ENCODE results near the gene POLR2L. TPM values are rescaled to one million over a fixed set of nuclear protein-coding genes. Genes with fewer than 3 reads are reported as not detected.

POLR2L gene
- total and polyA plus RNA-seq, 3 donors from 2014 or later, result 32.9 to 97.3 (median 48.4) TPM

DNA sequence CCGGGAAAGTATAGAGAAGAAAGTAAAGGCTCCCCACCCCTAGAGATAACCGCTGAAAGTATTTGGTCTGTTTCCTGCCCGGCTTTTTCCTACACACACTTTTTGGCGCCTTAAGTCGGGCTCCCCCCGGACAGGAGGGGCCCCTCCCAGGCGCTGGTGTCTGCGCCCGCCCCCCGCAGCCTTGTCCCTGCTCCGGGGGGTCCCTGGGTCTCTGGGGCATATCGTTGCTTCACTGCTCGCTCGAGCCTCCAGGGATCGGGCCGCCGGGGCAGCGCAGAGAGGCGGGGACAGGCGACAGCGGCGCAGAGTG is 15.5 kb downstream of the POLR2L start:
- no peak overlapping the region for H3K4me3 ChIP-seq
- no peaks in the 10 kb centered on the region for H3K36me3 ChIP-seq (ENCODE audit: low read depth, missing control alignments)
- H3K27me3 ChIP-seq, result no peaks in the 10 kb centered on the region
- intact Hi-C loops (cut with DNase I; ENCODE audit: low total_unique reads), result no loop called here
- no peaks in the 10 kb centered on the region for H3K9me3 ChIP-seq
- TF ChIP-seq POLR2A (IDR thresholded peaks at IDR 0.05), result no peak
- TF ChIP-seq, protein P1, sequence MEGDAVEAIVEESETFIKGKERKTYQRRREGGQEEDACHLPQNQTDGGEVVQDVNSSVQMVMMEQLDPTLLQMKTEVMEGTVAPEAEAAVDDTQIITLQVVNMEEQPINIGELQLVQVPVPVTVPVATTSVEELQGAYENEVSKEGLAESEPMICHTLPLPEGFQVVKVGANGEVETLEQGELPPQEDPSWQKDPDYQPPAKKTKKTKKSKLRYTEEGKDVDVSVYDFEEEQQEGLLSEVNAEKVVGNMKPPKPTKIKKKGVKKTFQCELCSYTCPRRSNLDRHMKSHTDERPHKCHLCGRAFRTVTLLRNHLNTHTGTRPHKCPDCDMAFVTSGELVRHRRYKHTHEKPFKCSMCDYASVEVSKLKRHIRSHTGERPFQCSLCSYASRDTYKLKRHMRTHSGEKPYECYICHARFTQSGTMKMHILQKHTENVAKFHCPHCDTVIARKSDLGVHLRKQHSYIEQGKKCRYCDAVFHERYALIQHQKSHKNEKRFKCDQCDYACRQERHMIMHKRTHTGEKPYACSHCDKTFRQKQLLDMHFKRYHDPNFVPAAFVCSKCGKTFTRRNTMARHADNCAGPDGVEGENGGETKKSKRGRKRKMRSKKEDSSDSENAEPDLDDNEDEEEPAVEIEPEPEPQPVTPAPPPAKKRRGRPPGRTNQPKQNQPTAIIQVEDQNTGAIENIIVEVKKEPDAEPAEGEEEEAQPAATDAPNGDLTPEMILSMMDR (IDR thresholded peaks at IDR 0.05), result no peak
- peaks cover 26% of the 10 kb centered on the region for H3K4me1 ChIP-seq
- 6 to 10% methylated on average over 11 to 22 of the region's 22 CpGs for WGBS, 2 donors
- DNase-seq, result no peak
- no peak overlapping the region for H3K27ac ChIP-seq

GRCh38 chr11:826227-826621 is 16.1 kb downstream of the POLR2L start:
- peaks cover 32% of the 10 kb centered on the region for H3K4me1 ChIP-seq
- H3K9me3 ChIP-seq, result no peaks in the 10 kb centered on the region
- no peak overlapping the region for H3K4me3 ChIP-seq
- no peaks in the 10 kb centered on the region for H3K27me3 ChIP-seq
- H3K27ac ChIP-seq, result no peak overlapping the region
- TF ChIP-seq, protein P1 (IDR thresholded peaks at IDR 0.05), result no peak
- no peak for TF ChIP-seq POLR2A (IDR thresholded peaks at IDR 0.05)
- no peaks in the 10 kb centered on the region for H3K36me3 ChIP-seq (ENCODE audit: low read depth, missing control alignments)
- intact Hi-C loops (cut with DNase I; ENCODE audit: low total_unique reads), result no loop called here
- DNase-seq, result no peak
- WGBS, 2 donors, result 62 to 85% methylated on average over 7 to 9 of the region's 9 CpGs

GRCh38 chr11:825366-826226 is 16.7 kb downstream of the POLR2L start:
- DNase-seq, result no peak
- WGBS, 2 donors, result 81 to 83% methylated on average over 8 to 12 of the region's 12 CpGs
- TF ChIP-seq POLR2A (IDR thresholded peaks at IDR 0.05), result no peak
- TF ChIP-seq, protein P1 (IDR thresholded peaks at IDR 0.05), result no peak
- H3K9me3 ChIP-seq, result no peaks in the 10 kb centered on the region
- no peak overlapping the region for H3K4me3 ChIP-seq
- no peaks in the 10 kb centered on the region for H3K36me3 ChIP-seq (ENCODE audit: low read depth, missing control alignments)
- H3K27me3 ChIP-seq, result no peaks in the 10 kb centered on the region
- intact Hi-C loops (cut with DNase I; ENCODE audit: low total_unique reads), result no loop called here
- no peak overlapping the region for H3K27ac ChIP-seq
- peaks cover 33% of the 10 kb centered on the region for H3K4me1 ChIP-seq

GRCh38 chr11:824942-825341 is 17.4 kb downstream of the POLR2L start:
- intact Hi-C loops (cut with DNase I; ENCODE audit: low total_unique reads), result no loop called here
- H3K4me3 ChIP-seq, result no peak overlapping the region
- no peak for DNase-seq
- no peaks in the 10 kb centered on the region for H3K36me3 ChIP-seq (ENCODE audit: low read depth, missing control alignments)
- no peaks in the 10 kb centered on the region for H3K27me3 ChIP-seq
- TF ChIP-seq POLR2A (IDR thresholded peaks at IDR 0.05), result no peak
- TF ChIP-seq, protein P1 (IDR thresholded peaks at IDR 0.05), result no peak
- WGBS, 2 donors, result 54 to 63% methylated on average over 8 to 11 of the region's 11 CpGs
- H3K27ac ChIP-seq, result no peak overlapping the region
- no peaks in the 10 kb centered on the region for H3K9me3 ChIP-seq
- peaks cover 30% of the 10 kb centered on the region for H3K4me1 ChIP-seq

Measured in testis (tissue), 3 donors.